Chondrocyte (in vitro differentiated cells): Measurements from ENCODE around the gene GLS. TPM values are rescaled to one million over a fixed set of nuclear protein-coding genes. Genes with fewer than 3 reads are reported as not detected.

Source experiments
- DNase-seq: peaks from one replicate; pipeline ENCODE4 v3.0.0; 2021; ENCODE audit warnings: mixed read lengths, low spot score
- H3K27ac Mint-ChIP-seq: one replicate; pipeline ENCODE4 v1.8.0; 2021; ENCODE audit warnings: mild to moderate bottlenecking, moderate library complexity, mixed read lengths; ENCODE audit not compliant: unreplicated experiment
- H3K27me3 Mint-ChIP-seq: 2 replicates; pipeline ENCODE4 v1.8.0; 2021; ENCODE audit warnings: low read depth, mixed read lengths
- H3K36me3 Mint-ChIP-seq: 2 replicates; pipeline ENCODE4 v1.8.0; 2021; ENCODE audit warnings: low read depth, mixed read lengths
- H3K4me1 Mint-ChIP-seq: 2 replicates; pipeline ENCODE4 v1.8.0; 2021; ENCODE audit warnings: low read depth, mild to moderate bottlenecking, mixed read lengths
- H3K4me3 Mint-ChIP-seq: one replicate; pipeline ENCODE4 v1.8.0; 2021; ENCODE audit warnings: mild to moderate bottlenecking, moderate library complexity, mixed read lengths; ENCODE audit not compliant: unreplicated experiment
- H3K9me3 Mint-ChIP-seq: 2 replicates; pipeline ENCODE4 v1.8.0; 2021; ENCODE audit warnings: low read depth, mixed read lengths
- CTCF ChIP-seq: fragments of 200-600 bp; sonication (generic); IDR thresholded peaks from 2 replicates; pipeline ENCODE4 v1.5.0; 2021; ENCODE audit warnings: antibody characterized with exemption, mild to moderate bottlenecking, moderate library complexity
- total RNA-seq: library from RNA; stranded (reverse); gene quantifications from 3 replicates; pipeline ENCODE4 v1.2.1, GENCODE V29; 2021

GLS gene
- total RNA-seq, 1 donor from 2014 or later: 234 TPM

- Mint-ChIP-seq H3K4me1 (peaks cover 26% of the 10 kb centered on the region), H3K36me3 (peaks cover 59% of the 10 kb centered on the region), H3K27ac (peak overlapping the region; percentile 29), H3K4me3 (no peak overlapping the region), H3K27me3 (no peaks in the 10 kb centered on the region), H3K9me3 (no peaks in the 10 kb centered on the region)
- no peak for DNase-seq
- no peak for TF ChIP-seq CTCF
Observed at GRCh38 chr2:190984595-190984994, 104.0 kb downstream of the GLS start.

DNA sequence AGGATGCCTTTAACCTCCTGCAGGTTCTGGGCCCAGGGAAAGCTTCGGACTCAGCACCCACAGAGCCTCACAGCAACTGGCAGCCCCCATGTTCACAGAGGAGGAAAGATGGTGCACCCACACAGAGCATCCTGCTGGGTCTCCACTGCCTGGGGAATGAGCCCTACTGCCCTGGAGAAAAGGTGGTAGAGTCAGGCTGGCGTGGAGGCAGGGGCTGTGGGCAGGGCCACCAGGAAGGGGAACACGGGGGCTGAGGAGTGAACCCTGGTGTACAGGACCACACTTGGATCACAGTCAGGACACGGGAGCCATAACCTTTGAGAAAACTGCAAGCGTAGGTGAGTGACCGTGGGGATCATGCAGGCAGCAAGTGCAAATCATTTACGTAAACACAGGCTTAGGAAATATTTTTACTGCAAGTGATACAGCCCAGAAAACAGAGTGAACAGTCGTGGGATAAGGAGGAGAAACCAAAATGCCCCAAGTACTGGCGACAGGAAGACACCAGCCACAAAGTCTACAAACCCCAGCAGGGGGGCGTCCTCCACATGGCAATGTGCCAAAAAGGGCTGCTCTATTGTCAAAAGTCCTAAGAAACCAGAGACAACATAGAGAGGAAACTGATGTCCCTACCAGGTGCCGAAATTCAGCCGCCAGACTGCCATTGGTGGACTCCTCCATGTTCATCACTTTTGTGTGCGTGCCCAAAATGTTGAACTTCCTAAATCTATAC lies 105.8 kb downstream of the GLS start:
- no peaks in the 10 kb centered on the region for H3K27me3 Mint-ChIP-seq
- no peak for DNase-seq
- H3K4me1 Mint-ChIP-seq: peaks cover 8% of the 10 kb centered on the region
- H3K27ac Mint-ChIP-seq: peak overlapping the region; percentile 38
- no peak overlapping the region for H3K4me3 Mint-ChIP-seq
- TF ChIP-seq CTCF: no peak
- no peaks in the 10 kb centered on the region for H3K9me3 Mint-ChIP-seq
- peaks cover 59% of the 10 kb centered on the region for H3K36me3 Mint-ChIP-seq

GRCh38 chr2:190987116-190987515 lies 106.5 kb downstream of the GLS start:
- H3K36me3 Mint-ChIP-seq: peaks cover 56% of the 10 kb centered on the region
- no peak for TF ChIP-seq CTCF
- H3K9me3 Mint-ChIP-seq: no peaks in the 10 kb centered on the region
- H3K27me3 Mint-ChIP-seq: no peaks in the 10 kb centered on the region
- no peak for DNase-seq
- H3K4me1 Mint-ChIP-seq: peaks cover 7% of the 10 kb centered on the region
- no peak overlapping the region for H3K4me3 Mint-ChIP-seq
- no peak overlapping the region for H3K27ac Mint-ChIP-seq

DNA sequence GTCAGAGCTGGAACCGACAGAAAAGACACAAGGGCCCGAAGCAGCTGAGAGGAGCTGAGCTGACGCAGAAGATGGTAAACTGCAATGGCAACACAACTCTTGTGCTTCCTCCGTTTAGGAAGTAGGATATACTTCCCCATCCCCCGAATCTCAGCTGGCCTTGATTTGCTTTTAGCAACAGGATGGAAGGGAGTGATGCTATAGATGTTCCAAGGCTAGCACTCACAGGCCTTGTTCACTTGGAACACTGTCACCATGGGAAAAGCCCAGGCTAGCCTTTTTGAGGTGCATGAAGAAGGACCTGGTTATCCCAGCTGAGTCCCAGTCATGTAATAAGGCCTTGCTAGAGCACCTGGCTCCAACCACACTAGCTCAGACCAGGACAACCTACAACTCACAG lies 107.3 kb downstream of the GLS start:
- DNase-seq: no peak
- Mint-ChIP-seq H3K9me3 (no peaks in the 10 kb centered on the region), H3K36me3 (peaks cover 52% of the 10 kb centered on the region), H3K4me3 (no peak overlapping the region), H3K4me1 (peaks cover 7% of the 10 kb centered on the region), H3K27ac (no peak overlapping the region), H3K27me3 (no peaks in the 10 kb centered on the region)
- TF ChIP-seq CTCF: no peak

DNA sequence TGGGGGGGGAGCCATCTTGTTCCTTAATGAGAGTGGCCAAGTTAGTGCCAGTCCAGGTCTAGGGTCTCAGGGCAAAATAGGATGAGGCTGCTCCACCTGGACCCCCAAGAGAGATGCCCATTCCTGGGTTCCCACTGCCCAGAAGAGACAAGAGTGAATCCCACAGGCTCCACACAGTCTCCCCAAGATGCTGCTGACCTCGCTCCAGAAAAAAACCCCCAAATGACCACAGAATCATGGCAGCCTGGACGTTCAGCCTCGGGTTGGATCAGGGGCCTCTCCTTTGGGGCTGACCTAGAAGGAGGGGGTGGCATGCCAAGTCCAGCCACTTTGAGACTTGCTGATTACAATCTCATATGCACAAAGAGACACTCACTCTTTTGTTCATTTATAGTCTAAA lies 108.3 kb downstream of the GLS start:
- TF ChIP-seq CTCF: no peak
- Mint-ChIP-seq H3K9me3 (no peaks in the 10 kb centered on the region), H3K36me3 (peaks cover 57% of the 10 kb centered on the region), H3K4me1 (peaks cover 7% of the 10 kb centered on the region), H3K4me3 (no peak overlapping the region), H3K27ac (no peak overlapping the region), H3K27me3 (no peaks in the 10 kb centered on the region)
- no peak for DNase-seq
